H1 (cell line): Measurements from ENCODE around the gene OR56A5. TPM values are rescaled to one million over a fixed set of nuclear protein-coding genes. Genes with fewer than 3 reads are reported as not detected.

ENCODE experiments used
- CTCF ChIA-PET: fragments of 300-600 bp; sonication (Branson Sonifier 250); formaldehyde crosslinking; loops from one replicate; lab custom pipeline; 2021; ENCODE audit not compliant: partially characterized antibody; lab: Charles Lee
- POLR2A ChIA-PET: fragments of 300-600 bp; sonication (Branson Sonifier 250); formaldehyde crosslinking; loops from one replicate; lab custom pipeline; 2021; ENCODE audit warnings: inconsistent platforms; ENCODE audit not compliant: partially characterized antibody; lab: Charles Lee
- DNase-seq, 2 experiments: peaks; one replicate each; pipeline versions ENCODE4 v3.0.0 to v3.0.0-alpha.2; 2010 to 2022; ENCODE audit warnings: low spot score in 2 of 2, low read depth in 1 of 2, mixed read lengths in 1 of 2
- FAIRE-seq: peaks from 2 replicates; lab custom pipeline; 2011; peaks lifted over from hg19 to GRCh38; lab: Jason Lieb, UNC
- H2AFZ ChIP-seq: 2 replicates; pipeline ENCODE4 v1.8.1; 2012; ENCODE audit warnings: low read length, inconsistent platforms
- H2AK5ac ChIP-seq: 2 replicates; pipeline ENCODE4 v1.6.1; 2013; ENCODE audit warnings: low read depth, low read length
- H2BK120ac ChIP-seq: replicated peaks from 2 replicates; pipeline ENCODE3; 2013; ENCODE audit warnings: low read depth, low read length, inconsistent platforms
- H2BK12ac ChIP-seq: 2 replicates; pipeline ENCODE4 v1.6.1; 2013; ENCODE audit warnings: low read depth, low read length
- H2BK15ac ChIP-seq: 2 replicates; pipeline ENCODE4 v1.6.1; 2013; ENCODE audit warnings: low read length
- H2BK20ac ChIP-seq: 2 replicates; pipeline ENCODE4 v1.6.1; 2013; ENCODE audit warnings: low read length
- H2BK5ac ChIP-seq: 2 replicates; pipeline ENCODE4 v1.6.1; 2013; ENCODE audit warnings: low read depth, low read length
- H3K14ac ChIP-seq: 2 replicates; pipeline ENCODE4 v1.6.1; 2013; ENCODE audit warnings: inconsistent platforms; ENCODE audit not compliant: insufficient read length
- H3K18ac ChIP-seq: 2 replicates; pipeline ENCODE4 v1.6.1; 2013; ENCODE audit warnings: low read length; ENCODE audit errors: extremely low read depth
- H3K23ac ChIP-seq: 2 replicates; pipeline ENCODE4 v1.6.1; 2013; ENCODE audit warnings: inconsistent platforms; ENCODE audit not compliant: insufficient read length
- H3K23me2 ChIP-seq: 2 replicates; pipeline ENCODE4 v1.6.1; 2013; ENCODE audit warnings: low read depth, low read length
- H3K27ac ChIP-seq: 2 replicates; pipeline ENCODE4 v1.6.1; 2011; ENCODE audit warnings: low read depth, low read length, inconsistent platforms
- H3K27me3 ChIP-seq, 4 experiments: replicated peaks in 1 of 4; 1 replicate in 1 of 4; 2 replicates in 3 of 4; pipeline versions ENCODE4 v1.6.1 to v1.8.1; 2011 to 2013; ENCODE audit warnings: low read length in 3 of 4, mild to moderate bottlenecking in 3 of 4, inconsistent platforms in 2 of 4, mixed read lengths in 2 of 4, moderate library complexity in 1 of 4; ENCODE audit not compliant: control insufficient read depth in 3 of 4, insufficient read depth in 3 of 4; ENCODE audit errors: extremely low read depth in 1 of 4
- H3K36me3 ChIP-seq, 4 experiments: 2 replicates each; pipeline versions ENCODE4 v1.6.1 to v1.8.1; 2011 to 2013; ENCODE audit warnings: mild to moderate bottlenecking in 4 of 4, low read length in 3 of 4, moderate library complexity in 2 of 4, control low read depth in 1 of 4, inconsistent platforms in 1 of 4; ENCODE audit not compliant: insufficient read depth in 4 of 4, control insufficient read depth in 2 of 4
- H3K4ac ChIP-seq: replicated peaks from 2 replicates; pipeline ENCODE3; 2013; ENCODE audit warnings: low read length, low read depth, mixed read lengths, inconsistent platforms; ENCODE audit not compliant: insufficient read length
- H3K4me1 ChIP-seq, 4 experiments: replicated peaks in 1 of 4; 1 replicate in 1 of 4; 2 replicates in 3 of 4; pipeline versions ENCODE4 v1.6.1 to v1.8.1; 2011 to 2013; ENCODE audit warnings: low read length in 3 of 4, inconsistent platforms in 2 of 4, mixed read lengths in 1 of 4; ENCODE audit not compliant: insufficient read depth in 4 of 4, control insufficient read depth in 3 of 4
- H3K4me2 ChIP-seq, 2 experiments: 2 replicates each; pipeline versions ENCODE4 v1.6.1 to v1.8.1; 2011 to 2013; ENCODE audit warnings: low read depth in 2 of 2, low read length in 2 of 2, control low read depth in 1 of 2, inconsistent platforms in 1 of 2, mild to moderate bottlenecking in 1 of 2; ENCODE audit not compliant: insufficient read depth in 1 of 2
- H3K4me3 ChIP-seq, 4 experiments: fragments of 200-600, 300-600 bp in 1 of 4; sonication (generic), shearing (Covaris generic), sonication (Bioruptor Twin) in 1 of 4; 2 replicates each; pipeline versions ENCODE4 v1.5.1 to v1.8.1; 2011 to 2016; ENCODE audit warnings: low read length in 4 of 4, low read depth in 3 of 4, control low read depth in 2 of 4, inconsistent platforms in 2 of 4, mild to moderate bottlenecking in 2 of 4, mixed read lengths in 1 of 4, moderate library complexity in 1 of 4; ENCODE audit not compliant: insufficient read depth in 2 of 4; ENCODE audit errors: extremely low read depth in 1 of 4
- H3K56ac ChIP-seq: replicated peaks from 2 replicates; pipeline ENCODE3; 2013; ENCODE audit warnings: low read depth, mild to moderate bottlenecking, mixed read lengths, low read length, inconsistent platforms; ENCODE audit not compliant: insufficient read length
- H3K79me1 ChIP-seq: 2 replicates; pipeline ENCODE4 v1.6.1; 2013; ENCODE audit warnings: low read depth, low read length, control low read depth
- H3K79me2 ChIP-seq, 2 experiments: 2 replicates each; pipeline versions ENCODE4 v1.6.1 to v1.8.1; 2012 to 2013; ENCODE audit warnings: low read length in 2 of 2, mild to moderate bottlenecking in 2 of 2, inconsistent platforms in 1 of 2; ENCODE audit not compliant: insufficient read depth in 2 of 2, control insufficient read depth in 1 of 2
- H3K9ac ChIP-seq, 4 experiments: replicated peaks in 1 of 4; 1 replicate in 1 of 4; 2 replicates in 3 of 4; pipeline versions ENCODE4 v1.6.1 to v1.8.1; 2011 to 2013; ENCODE audit warnings: low read depth in 3 of 4, low read length in 3 of 4, control low read depth in 2 of 4, mild to moderate bottlenecking in 2 of 4, moderate library complexity in 2 of 4, inconsistent platforms in 1 of 4; ENCODE audit errors: extremely low read depth in 1 of 4
- H3K9me3 ChIP-seq, 2 experiments: 2 replicates each; pipeline versions ENCODE4 v1.6.1 to v1.8.1; 2012 to 2013; ENCODE audit warnings: mild to moderate bottlenecking in 2 of 2, moderate library complexity in 2 of 2, control low read depth in 1 of 2, inconsistent platforms in 1 of 2, low read depth in 1 of 2, low read length in 1 of 2, mixed read lengths in 1 of 2; ENCODE audit not compliant: insufficient read depth in 2 of 2
- H4K20me1 ChIP-seq, 2 experiments: replicated peaks in 1 of 2; 2 replicates each; pipeline versions ENCODE3 to v1.8.1; 2011 to 2013; ENCODE audit warnings: inconsistent platforms in 2 of 2, low read length in 2 of 2, mild to moderate bottlenecking in 1 of 2; ENCODE audit not compliant: insufficient read depth in 2 of 2, control insufficient read depth in 1 of 2
- H4K5ac ChIP-seq: 2 replicates; pipeline ENCODE4 v1.6.1; 2013; ENCODE audit warnings: low read length, low read depth, mixed read lengths, inconsistent platforms; ENCODE audit not compliant: insufficient read length
- H4K8ac ChIP-seq: 2 replicates; pipeline ENCODE4 v1.8.0; 2013; ENCODE audit warnings: mild to moderate bottlenecking, moderate library complexity, low read length, inconsistent platforms; ENCODE audit not compliant: insufficient read depth; ENCODE audit errors: extremely low read depth
- H4K91ac ChIP-seq: replicated peaks from 2 replicates; pipeline ENCODE3; 2013; ENCODE audit warnings: low read length, mixed read lengths, inconsistent platforms; ENCODE audit not compliant: insufficient read length
- BACH1 ChIP-seq: IDR thresholded peaks from 2 replicates; pipeline ENCODE4 v1.6.1; 2012; ENCODE audit warnings: low read length, improper control_type of control experiment
- EZH2 ChIP-seq: fragments of 200-600 bp; sonication (generic); IDR thresholded peaks from 2 replicates; pipeline ENCODE4 v1.7.1; 2012; ENCODE audit warnings: low read depth, mild to moderate bottlenecking, moderate library complexity, low read length, inconsistent platforms; ENCODE audit not compliant: severe bottlenecking
- GABPA ChIP-seq: IDR thresholded peaks from 2 replicates; pipeline ENCODE4 v1.6.1; 2011; ENCODE audit warnings: mild to moderate bottlenecking, low read length, moderate library complexity, borderline replicate concordance; ENCODE audit not compliant: insufficient read depth
- KDM5A ChIP-seq: fragments of 200-600 bp; IDR thresholded peaks from 2 replicates; pipeline ENCODE4 v1.7.1; 2012; ENCODE audit warnings: mild to moderate bottlenecking, low read length, inconsistent platforms, mixed read lengths
- MAFK ChIP-seq: IDR thresholded peaks from 2 replicates; pipeline ENCODE4 v1.6.1; 2012; ENCODE audit warnings: low read depth, mild to moderate bottlenecking, improper control_type of control experiment, low read length
- POU5F1 ChIP-seq: IDR thresholded peaks from 2 replicates; pipeline ENCODE4 v1.6.1; 2011; ENCODE audit warnings: low read depth, mild to moderate bottlenecking, low read length, moderate library complexity
- RBBP5 ChIP-seq: IDR thresholded peaks from 2 replicates; pipeline ENCODE4 v1.7.1; 2012; ENCODE audit warnings: low read depth, mild to moderate bottlenecking, inconsistent platforms, low read length, moderate library complexity, borderline replicate concordance
- WGBS, 2 experiments: shearing (Covaris generic) in 1 of 2; methylation state at CpG; one replicate each; pipeline versions ENCODE4 v1.1.6 to v1.1.7; 2013 to 2015; ENCODE audit warnings: low lambda C conversion rate in 2 of 2, mixed read lengths in 2 of 2, inconsistent platforms in 1 of 2, low coverage in 1 of 2, missing lambda C conversion rate in 1 of 2; ENCODE audit not compliant: insufficient replicate concordance in 2 of 2, insufficient coverage in 1 of 2, insufficient read length in 1 of 2; ENCODE audit errors: extremely low coverage in 1 of 2, missing lambda C conversion rate in 1 of 2; 5-methylcytosine and 5-hydroxymethylcytosine counted together
- polyA plus RNA-seq, 7 experiments: library from polyadenylated mRNA; depleted of rRNA in 3 of 7; stranded (reverse) in 5 of 7; unstranded in 2 of 7; fragments of >200 nt in 5 of 7; fragments of 200-250 nt in 2 of 7; gene quantifications; 1 replicate in 5 of 7; 2 replicates in 1 of 7; 4 replicates in 1 of 7; pipeline versions ENCODE4 v1.2.1 to v1.2.3, GENCODE V29; 2011 to 2013; ENCODE audit warnings: missing spikeins in 2 of 7, mixed read lengths in 2 of 7
- total RNA-seq: library from RNA; stranded (reverse); fragmentation: NEBNext Ultra II Directional; extraction: Animal tissue kit (Norgen Biotek cat#: 25700); gene quantifications from 2 replicates; pipeline ENCODE4 v1.2.1, GENCODE V29; 2021

OR56A5 gene
- total and polyA plus RNA-seq, 2 of the 8 experiments (the other 6 are each of a cell fraction or from before 2014, with no cell fraction given) = 0.14 TPM; not detected in 1

- Histone ChIP-seq H4K20me1 (no peaks in the 10 kb centered on the region), H4K91ac (no peak overlapping the region), H4K5ac (no peak overlapping the region), H2AK5ac (no peak overlapping the region), H3K14ac (no peak overlapping the region), H3K27ac (no peak overlapping the region), H3K56ac (no peak overlapping the region), H3K79me2 (no peaks in the 10 kb centered on the region), H3K4me1 (no peaks in the 10 kb centered on the region), H3K4me3 (no peak overlapping the region), H3K18ac (no peak overlapping the region), H3K36me3 (no peaks in the 10 kb centered on the region), H3K4ac (no peak overlapping the region), H3K27me3 (no peaks in the 10 kb centered on the region), H2BK12ac (no peak overlapping the region), H3K9me3 (no peaks in the 10 kb centered on the region; a peak in 1 of 4 replicates), H3K4me2 (no peak overlapping the region), H2BK20ac (no peak overlapping the region), H3K9ac (no peak overlapping the region), H3K79me1 (no peaks in the 10 kb centered on the region), H2AFZ (no peak overlapping the region), H2BK120ac (no peak overlapping the region), H2BK5ac (no peak overlapping the region), H4K8ac (no peak overlapping the region), H2BK15ac (no peak overlapping the region), H3K23ac (no peak overlapping the region), H3K23me2 (no peaks in the 10 kb centered on the region)
- FAIRE-seq = no peak
- ChIA-PET CTCF (interaction anchor here (1.6 to 1.7 kb wide), 2 partner anchors 15 to 54 kb away, joined by 4 to 6 read pairs; no protein-coding TSS in a partner anchor), POLR2A (no interaction called here)
- 87% methylated on average over 21 of the region's 21 CpGs; no CpG with 5 or more reads in 1 of the 2 experiments for WGBS, 2 experiments
- no peak for DNase-seq
- TF ChIP-seq EZH2 (no peak), BACH1 (no peak), RBBP5 (no peak), POU5F1 (no peak), GABPA (no peak), KDM5A (no peak), MAFK (no peak)
These were observed 29.7 kb downstream of the OR56A5 start for GRCh38 chr11:5938603-5938965.
